Small intestine (tissue), 7 donors: Measurements from ENCODE around the gene RFPL1. TPM values are rescaled to one million over a fixed set of nuclear protein-coding genes. Genes with fewer than 3 reads are reported as not detected.
"Not testable (repeated sequence)": the region's sequence is repeated elsewhere in the genome, so short reads cannot be mapped to it uniquely, and the experiment has no call there.

Experiments used
- DNase-seq, 2 donors: peaks; one replicate each; pipeline versions ENCODE4 v3.0.0 to v3.0.0-alpha.2; 2013
- FAIRE-seq: peaks from 2 replicates; lab custom pipeline; 2012; peaks lifted over from hg19 to GRCh38; lab: Jason Lieb, UNC
- H3K27ac ChIP-seq, 3 donors: one replicate each; pipeline ENCODE4 v1.5.1; 2013; ENCODE audit warnings: low read length in 2 of 3, mild to moderate bottlenecking in 2 of 3, control low read depth in 1 of 3, inconsistent platforms in 1 of 3, low read depth in 1 of 3, moderate library complexity in 1 of 3
- H3K27me3 ChIP-seq, 3 donors: one replicate each; pipeline ENCODE4 v1.6.1; 2013; ENCODE audit warnings: low read length in 3 of 3, inconsistent platforms in 1 of 3; ENCODE audit not compliant: control insufficient read depth in 3 of 3, insufficient read depth in 3 of 3
- H3K36me3 ChIP-seq, 3 donors: one replicate each; pipeline ENCODE4 v1.6.1; 2013; ENCODE audit warnings: low read length in 3 of 3, inconsistent platforms in 1 of 3, low read depth in 1 of 3, mild to moderate bottlenecking in 1 of 3, moderate library complexity in 1 of 3; ENCODE audit not compliant: control insufficient read depth in 3 of 3, insufficient read depth in 2 of 3
- H3K4me1 ChIP-seq, 3 donors: one replicate each; pipeline ENCODE4 v1.6.1; 2013; ENCODE audit warnings: low read length in 2 of 3, inconsistent platforms in 1 of 3, low read depth in 1 of 3, mild to moderate bottlenecking in 1 of 3, moderate library complexity in 1 of 3; ENCODE audit not compliant: control insufficient read depth in 3 of 3, insufficient read depth in 2 of 3
- H3K4me3 ChIP-seq, 3 donors: one replicate each; pipeline ENCODE4 v1.5.1; 2013; ENCODE audit warnings: low read length in 3 of 3, control low read depth in 1 of 3, inconsistent platforms in 1 of 3, low read depth in 1 of 3, mild to moderate bottlenecking in 1 of 3, moderate library complexity in 1 of 3
- H3K9me3 ChIP-seq, 2 donors: one replicate each; pipeline ENCODE4 v1.6.1; 2013; ENCODE audit warnings: low read depth in 1 of 2, low read length in 1 of 2; ENCODE audit not compliant: control insufficient read depth in 2 of 2, insufficient read depth in 1 of 2
- WGBS, 3 donors: extraction: QIAGEN DNeasy Blood & Tissue Kit; methylation state at CpG; one replicate each; pipeline ENCODE4 v1.1.7; 2013; 5-methylcytosine and 5-hydroxymethylcytosine counted together
- polyA plus RNA-seq, 4 donors: library from polyadenylated mRNA; stranded (reverse) in 3 of 4; unstranded in 1 of 4; fragments of 200-250 nt in 3 of 4; fragments of 120-200 nt in 1 of 4; gene quantifications; one replicate each; pipeline versions ENCODE4 v1.2.1 to v1.2.3, GENCODE V29; 2013
- donor health status: healthy with polysubstance abuse.
- donor health status: control.
- donor health status: control.
- donor health status: Bipolar disorder and iron deficiency.
- donor health status: healthy.

Gene RFPL1
- polyA plus RNA-seq, 4 donors, result 0.04 to 0.43 TPM; not detected in 2

GRCh38 chr22:29482253-29482652, 43.9 kb downstream of the RFPL1 start:
- Histone ChIP-seq H3K4me3 (no peak overlapping the region), H3K4me1 (peaks cover 0 to 10% (median 0%) of the 10 kb centered on the region in 3 donors), H3K36me3 (peaks cover 0 to 10% (median 0%) of the 10 kb centered on the region in 3 donors), H3K27ac (no peak overlapping the region), H3K27me3 (peaks cover 0 to 28% (median 22%) of the 10 kb centered on the region in 3 donors), H3K9me3 (peaks cover 0 to 2% of the 10 kb centered on the region in 2 donors)
- WGBS, 3 donors, result 67 to 77% (median 71%) methylated on average over 11 of the region's 11 CpGs
- FAIRE-seq (no peak), DNase-seq (no peak)

- peaks cover 0 to 28% (median 22%) of the 10 kb centered on the region in 3 donors for H3K27me3 ChIP-seq
- no peak for FAIRE-seq
Observed at GRCh38 chr22:29482726-29483125, 44.3 kb downstream of the RFPL1 start.

GRCh38 chr22:29483254-29483653, 44.9 kb downstream of the RFPL1 start:
- WGBS, 3 donors, result 92 to 96% (median 95%) methylated on average over 12 to 13 of the region's 13 CpGs
- DNase-seq (no peak), FAIRE-seq (no peak)
- Histone ChIP-seq H3K27ac (no peak overlapping the region), H3K9me3 (peaks cover 0 to 2% of the 10 kb centered on the region in 2 donors), H3K27me3 (peaks cover 0 to 27% (median 20%) of the 10 kb centered on the region in 3 donors), H3K36me3 (peaks cover 0 to 10% (median 0%) of the 10 kb centered on the region in 3 donors), H3K4me3 (no peak overlapping the region), H3K4me1 (peaks cover 0 to 10% (median 0%) of the 10 kb centered on the region in 3 donors)

More at GRCh38 chr22:29482726-29483125, 44.3 kb downstream of the RFPL1 start:
- no peak for DNase-seq
- Histone ChIP-seq H3K27ac (no peak overlapping the region), H3K9me3 (peaks cover 0 to 2% of the 10 kb centered on the region in 2 donors), H3K4me1 (peaks cover 0 to 10% (median 0%) of the 10 kb centered on the region in 3 donors), H3K36me3 (peaks cover 0 to 10% (median 0%) of the 10 kb centered on the region in 3 donors), H3K4me3 (no peak overlapping the region)
- 74 to 93% (median 77%) methylated on average over 7 of the region's 7 CpGs for WGBS, 3 donors

GRCh38 chr22:29484642-29485041, 46.3 kb downstream of the RFPL1 start:
- Histone ChIP-seq H3K27me3 (peaks cover 0 to 15% (median 13%) of the 10 kb centered on the region in 3 donors), H3K9me3 (peaks cover 0 to 2% of the 10 kb centered on the region in 2 donors), H3K36me3 (peaks cover 0 to 14% (median 0%) of the 10 kb centered on the region in 3 donors), H3K27ac (no peak overlapping the region), H3K4me3 (no peak overlapping the region), H3K4me1 (peaks cover 0 to 10% (median 0%) of the 10 kb centered on the region in 3 donors)
- 91 to 95% (median 91%) methylated on average over 3 of the region's 3 CpGs for WGBS, 3 donors
- no peak for FAIRE-seq
- DNase-seq, result no peak

- 90 to 93% (median 93%) methylated on average over 8 of the region's 8 CpGs for WGBS, 3 donors
- Histone ChIP-seq H3K27me3 (peaks cover 0 to 9% (median 7%) of the 10 kb centered on the region in 3 donors), H3K9me3 (peaks cover 0 to under 1% of the 10 kb centered on the region in 2 donors), H3K4me3 (no peak overlapping the region), H3K36me3 (peaks cover 0 to 14% (median 0%) of the 10 kb centered on the region in 3 donors), H3K27ac (no peak overlapping the region), H3K4me1 (peaks cover 0 to 10% (median 0%) of the 10 kb centered on the region in 3 donors)
- no peak for FAIRE-seq
- no peak for DNase-seq
Observed at GRCh38 chr22:29485448-29485847, 47.1 kb downstream of the RFPL1 start.

GRCh38 chr22:29487426-29487986, 49.1 kb downstream of the RFPL1 start:
- Histone ChIP-seq H3K4me1 (no peaks in the 10 kb centered on the region), H3K9me3 (no peaks in the 10 kb centered on the region), H3K27ac (no peak overlapping the region), H3K36me3 (peaks cover 0 to 14% (median 0%) of the 10 kb centered on the region in 3 donors), H3K27me3 (peaks cover 0 to 3% (median 0%) of the 10 kb centered on the region in 3 donors), H3K4me3 (no peak overlapping the region)
- DNase-seq (no peak), FAIRE-seq (no peak)
- WGBS, 3 donors, result 79 to 81% (median 81%) methylated on average over 6 of the region's 6 CpGs

- not testable (repeated sequence) for DNase-seq, H3K4me3 ChIP-seq, H3K36me3 ChIP-seq, H3K27ac ChIP-seq, H3K4me1 ChIP-seq, FAIRE-seq, H3K9me3 ChIP-seq, H3K27me3 ChIP-seq
- WGBS, 3 donors, result 71 to 90% (median 86%) methylated on average over 8 of the region's 8 CpGs
Observed at GRCh38 chr22:29489127-29489780, 50.9 kb downstream of the RFPL1 start.

GRCh38 chr22:29491012-29491411, 52.6 kb downstream of the RFPL1 start:
- no peak for FAIRE-seq
- 62 to 77% (median 75%) methylated on average over 6 of the region's 6 CpGs for WGBS, 3 donors
- peaks cover 0 to 5% of the 10 kb centered on the region in 2 donors for H3K9me3 ChIP-seq

More at GRCh38 chr22:29491012-29491411, 52.6 kb downstream of the RFPL1 start:
- DNase-seq, result no peak
- no peak overlapping the region for H3K4me3 ChIP-seq
- peaks cover 0 to 5% (median 2%) of the 10 kb centered on the region in 3 donors for H3K36me3 ChIP-seq
- no peaks in the 10 kb centered on the region for H3K27me3 ChIP-seq
- no peaks in the 10 kb centered on the region for H3K4me1 ChIP-seq
- no peak overlapping the region for H3K27ac ChIP-seq
